Peyer's patch (tissue), 4 donors: ENCODE data around the gene PIP5K1C. TPM values are rescaled to one million over a fixed set of nuclear protein-coding genes. Genes with fewer than 3 reads are reported as not detected.

Experiments used
- DNase-seq, 3 donors: peaks; one replicate each; pipeline ENCODE4 v3.0.0-alpha.2; 2017 to 2019
- H3K27ac ChIP-seq, 4 donors: fragments of 200-600 bp; sonication (generic); one replicate each; pipeline ENCODE4 v1.5.1; 2016 to 2019
- H3K27me3 ChIP-seq, 2 donors: fragments of 200-600 bp; sonication (generic); one replicate each; pipeline ENCODE4 v1.5.1; 2019
- H3K36me3 ChIP-seq, 3 donors: fragments of 200-600 bp; sonication (generic); one replicate each; pipeline ENCODE4 v1.5.1; 2016 to 2019
- H3K4me1 ChIP-seq, 4 donors: fragments of 200-600 bp; sonication (generic); one replicate each; pipeline ENCODE4 v1.5.1; 2016 to 2019
- H3K4me3 ChIP-seq, 4 donors: fragments of 200-600 bp; sonication (generic); 1 replicate in 3 of 4; 2 replicates in 1 of 4; pipeline ENCODE4 v1.5.1; 2016 to 2019; ENCODE audit warnings: mild to moderate bottlenecking in 1 of 4
- H3K9me3 ChIP-seq, 4 donors: fragments of 200-600 bp; sonication (generic); one replicate each; pipeline ENCODE4 v1.5.1; 2016 to 2019; ENCODE audit warnings: mild to moderate bottlenecking in 1 of 4
- POLR2A ChIP-seq, 2 donors: fragments of 450-650 bp; IDR thresholded peaks; one replicate each; pipeline ENCODE4 v1.5.1; 2017; ENCODE audit warnings: antibody characterized with exemption in 2 of 2, mild to moderate bottlenecking in 2 of 2, moderate library complexity in 2 of 2
- total RNA-seq, 4 donors: library from RNA; depleted of rRNA; stranded (reverse); fragments of >200 nt; gene quantifications; one replicate each; pipeline ENCODE4 v1.1.0, GENCODE V29; 2016
- TF ChIP-seq, protein P1 (sequence below), 6 experiments: fragments of 450-650 bp in 4 of 6; fragments of 200-600 bp in 2 of 6; sonication (generic) in 1 of 6; IDR thresholded peaks; one replicate each; pipeline ENCODE4 v1.5.1; 2017 to 2019; ENCODE audit warnings: antibody characterized with exemption in 6 of 6, mild to moderate bottlenecking in 3 of 6, moderate library complexity in 1 of 6

PIP5K1C gene
- total RNA-seq, 4 donors from 2014 or later = 22.6 to 27.2 (median 26.1) TPM

- Histone ChIP-seq H3K9me3 (no peaks in the 10 kb centered on the region), H3K4me3 (no peak overlapping the region), H3K27ac (no peak overlapping the region), H3K4me1 (peaks cover 0 to 22% (median 10%) of the 10 kb centered on the region in 4 donors), H3K27me3 (no peaks in the 10 kb centered on the region), H3K36me3 (no peaks in the 10 kb centered on the region)
- no peak for DNase-seq
- TF ChIP-seq, protein P1, sequence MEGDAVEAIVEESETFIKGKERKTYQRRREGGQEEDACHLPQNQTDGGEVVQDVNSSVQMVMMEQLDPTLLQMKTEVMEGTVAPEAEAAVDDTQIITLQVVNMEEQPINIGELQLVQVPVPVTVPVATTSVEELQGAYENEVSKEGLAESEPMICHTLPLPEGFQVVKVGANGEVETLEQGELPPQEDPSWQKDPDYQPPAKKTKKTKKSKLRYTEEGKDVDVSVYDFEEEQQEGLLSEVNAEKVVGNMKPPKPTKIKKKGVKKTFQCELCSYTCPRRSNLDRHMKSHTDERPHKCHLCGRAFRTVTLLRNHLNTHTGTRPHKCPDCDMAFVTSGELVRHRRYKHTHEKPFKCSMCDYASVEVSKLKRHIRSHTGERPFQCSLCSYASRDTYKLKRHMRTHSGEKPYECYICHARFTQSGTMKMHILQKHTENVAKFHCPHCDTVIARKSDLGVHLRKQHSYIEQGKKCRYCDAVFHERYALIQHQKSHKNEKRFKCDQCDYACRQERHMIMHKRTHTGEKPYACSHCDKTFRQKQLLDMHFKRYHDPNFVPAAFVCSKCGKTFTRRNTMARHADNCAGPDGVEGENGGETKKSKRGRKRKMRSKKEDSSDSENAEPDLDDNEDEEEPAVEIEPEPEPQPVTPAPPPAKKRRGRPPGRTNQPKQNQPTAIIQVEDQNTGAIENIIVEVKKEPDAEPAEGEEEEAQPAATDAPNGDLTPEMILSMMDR (IDR thresholded peaks at IDR 0.05) = no peak
- no peak for TF ChIP-seq POLR2A (IDR thresholded peaks at IDR 0.05)
These were observed 5.0 kb downstream of the PIP5K1C start for GRCh38 chr19:3695124-3695733.

- H3K36me3 ChIP-seq = no peaks in the 10 kb centered on the region
- no peak overlapping the region for H3K27ac ChIP-seq
- TF ChIP-seq, protein P1 (IDR thresholded peaks at IDR 0.05) = no peak
- TF ChIP-seq POLR2A (IDR thresholded peaks at IDR 0.05) = no peak
- no peaks in the 10 kb centered on the region for H3K27me3 ChIP-seq
- H3K9me3 ChIP-seq = no peaks in the 10 kb centered on the region
- no peak for DNase-seq
- H3K4me3 ChIP-seq = no peak overlapping the region
- H3K4me1 ChIP-seq = peaks cover 0 to 22% (median 9%) of the 10 kb centered on the region in 4 donors
These were observed 5.7 kb downstream of the PIP5K1C start for GRCh38 chr19:3694361-3695123.

- Histone ChIP-seq H3K27ac (peak overlapping the region in 1 of 4 donors; percentile 7), H3K36me3 (no peaks in the 10 kb centered on the region), H3K27me3 (no peaks in the 10 kb centered on the region), H3K4me1 (peaks cover 0 to 18% (median 0%) of the 10 kb centered on the region in 4 donors), H3K4me3 (no peak overlapping the region), H3K9me3 (no peaks in the 10 kb centered on the region)
- TF ChIP-seq POLR2A (IDR thresholded peaks at IDR 0.05) = no peak
- TF ChIP-seq, protein P1 (IDR thresholded peaks at IDR 0.05) = no peak
- no peak for DNase-seq
These were observed 7.0 kb downstream of the PIP5K1C start for GRCh38 chr19:3693025-3693925.

- Histone ChIP-seq H3K36me3 (no peaks in the 10 kb centered on the region), H3K27ac (peak overlapping the region in 1 of 4 donors; percentile 7), H3K4me3 (no peak overlapping the region), H3K9me3 (no peaks in the 10 kb centered on the region), H3K4me1 (peaks cover 0 to 18% (median 3%) of the 10 kb centered on the region in 4 donors), H3K27me3 (no peaks in the 10 kb centered on the region)
- DNase-seq = peak in 1 of 3 donors; percentile 67
- no peak for TF ChIP-seq POLR2A (IDR thresholded peaks at IDR 0.05)
- TF ChIP-seq, protein P1 (IDR thresholded peaks at IDR 0.05) = peak; percentile 35 to 59 (median 53)
These were observed 7.9 kb downstream of the PIP5K1C start for GRCh38 chr19:3692141-3693024.
